Gastrocnemius medialis (tissue), 4 donors: ENCODE results near the gene ZBTB21. TPM values are rescaled to one million over a fixed set of nuclear protein-coding genes. Genes with fewer than 3 reads are reported as not detected.
A peak's percentile ranks its signal among the peaks of the same experiment; 100 is the strongest.

Experiments
- ATAC-seq, 2 donors: fragments of 150-250 bp; one replicate each; pipeline ENCODE4 v1.9.1; 2016
- DNase-seq, 2 donors: peaks; one replicate each; pipeline ENCODE4 v3.0.0-alpha.2; 2019
- H3K27ac ChIP-seq, 4 donors: fragments of 200-600 bp; sonication (generic); 1 replicate in 1 of 4; 2 replicates in 3 of 4; pipeline ENCODE4 v1.5.1; 2016 to 2018; ENCODE audit warnings: mild to moderate bottlenecking in 2 of 4, moderate library complexity in 1 of 4
- H3K27me3 ChIP-seq, 3 donors: fragments of 200-600 bp; sonication (generic) in 2 of 3; 1 replicate in 1 of 3; 2 replicates in 2 of 3; pipeline versions ENCODE4 v1.5.1 to v1.6.0; 2016 to 2019; ENCODE audit warnings: mild to moderate bottlenecking in 1 of 3, moderate library complexity in 1 of 3
- H3K36me3 ChIP-seq, 2 donors: fragments of 200-600 bp; sonication (generic) in 1 of 2; one replicate each; pipeline ENCODE4 v1.5.1; 2017 to 2018
- H3K4me1 ChIP-seq, 2 donors: fragments of 200-600 bp; sonication (generic) in 1 of 2; one replicate each; pipeline ENCODE4 v1.5.1; 2016 to 2017; ENCODE audit warnings: mild to moderate bottlenecking in 2 of 2
- H3K4me3 ChIP-seq, 4 donors: fragments of 200-600 bp; sonication (generic) in 3 of 4; 1 replicate in 1 of 4; 2 replicates in 3 of 4; pipeline ENCODE4 v1.5.1; 2016 to 2019; ENCODE audit warnings: mild to moderate bottlenecking in 2 of 4
- H3K9me3 ChIP-seq, 3 donors: fragments of 200-600 bp; sonication (generic) in 2 of 3; 1 replicate in 1 of 3; 2 replicates in 2 of 3; pipeline ENCODE4 v1.5.1; 2016 to 2019
- CTCF ChIP-seq, 5 experiments: fragments of 450-650 bp in 3 of 5; fragments of 200-600 bp in 2 of 5; sonication (generic) in 2 of 5; IDR thresholded peaks in 4 of 5; conservative IDR thresholded peaks in 1 of 5; 1 replicate in 4 of 5; 2 replicates in 1 of 5; pipeline ENCODE4 v1.5.1; 2016 to 2019; ENCODE audit warnings: antibody characterized with exemption in 5 of 5, mild to moderate bottlenecking in 3 of 5, moderate library complexity in 3 of 5
- POLR2A ChIP-seq, 2 donors: fragments of 450-650 bp; IDR thresholded peaks; one replicate each; pipeline ENCODE4 v1.6.1; 2017; ENCODE audit warnings: antibody characterized with exemption in 2 of 2, mild to moderate bottlenecking in 2 of 2, moderate library complexity in 2 of 2
- in situ Hi-C, 4 donors: fragments of 200-750 bp; cut with MboI; loops; one replicate each; pipeline versions ENCODE4 v1.15.0 to v1.8.0; 2017; ENCODE audit warnings: low sequenced_read_pairs in 4 of 4
- intact Hi-C: fragments of 100-400 bp; cut with DNase I; formaldehyde crosslinking; loops from one replicate; pipeline ENCODE4 v1.15.1; 2023; ENCODE audit warnings: low total_unique reads
- total RNA-seq, 4 donors: library from RNA; depleted of rRNA; stranded (reverse); fragments of >200 nt; gene quantifications; one replicate each; pipeline versions ENCODE4 v1.1.0 to v1.2.3, GENCODE V29; 2016

Gene ZBTB21
- total RNA-seq, 4 donors from 2014 or later = 1.9 to 5.0 (median 4.0) TPM

- no peaks in the 10 kb centered on the region for H3K4me1 ChIP-seq
- H3K4me3 ChIP-seq = no peak overlapping the region
- H3K9me3 ChIP-seq = no peaks in the 10 kb centered on the region
- ATAC-seq = no peak
- H3K27ac ChIP-seq = no peak overlapping the region
- no peak for TF ChIP-seq CTCF (IDR thresholded peaks at IDR 0.05 in 4 of 5, conservative IDR thresholded peaks at IDR 0.05 in 1 of 5)
- H3K36me3 ChIP-seq = no peaks in the 10 kb centered on the region
- intact Hi-C loops = no loop called here
- peak in 1 of 2 donors; percentile 3 for DNase-seq
- in situ Hi-C loops = no loop called here
- no peaks in the 10 kb centered on the region for H3K27me3 ChIP-seq
These were observed 43.1 kb downstream of the ZBTB21 start for GRCh38 chr21:41966872-41967621.

GRCh38 chr21:41966041-41966833 lies 43.9 kb downstream of the ZBTB21 start:
- Histone ChIP-seq H3K4me1 (no peaks in the 10 kb centered on the region), H3K36me3 (no peaks in the 10 kb centered on the region), H3K4me3 (no peak overlapping the region), H3K9me3 (no peaks in the 10 kb centered on the region), H3K27me3 (no peaks in the 10 kb centered on the region), H3K27ac (no peak overlapping the region)
- in situ Hi-C loops = no loop called here
- no peak for ATAC-seq
- intact Hi-C loops = no loop called here
- TF ChIP-seq CTCF (IDR thresholded peaks at IDR 0.05 in 4 of 5, conservative IDR thresholded peaks at IDR 0.05 in 1 of 5) (no peak), POLR2A (IDR thresholded peaks at IDR 0.05) (no peak)
- DNase-seq = peak in 1 of 2 donors; percentile 5

GRCh38 chr21:41965461-41966013 lies 44.6 kb downstream of the ZBTB21 start:
- H3K27me3 ChIP-seq = no peaks in the 10 kb centered on the region
- intact Hi-C loops (no loop called here), in situ Hi-C loops (no loop called here)
- peak in 1 of 2 donors; percentile 1 for DNase-seq
- no peak overlapping the region for H3K4me3 ChIP-seq
- no peaks in the 10 kb centered on the region for H3K9me3 ChIP-seq
- ATAC-seq = no peak
- H3K27ac ChIP-seq = no peak overlapping the region
- no peaks in the 10 kb centered on the region for H3K4me1 ChIP-seq
- H3K36me3 ChIP-seq = no peaks in the 10 kb centered on the region
- TF ChIP-seq POLR2A (IDR thresholded peaks at IDR 0.05) (no peak), CTCF (IDR thresholded peaks at IDR 0.05 in 4 of 5, conservative IDR thresholded peaks at IDR 0.05 in 1 of 5) (no peak)

GRCh38 chr21:41965045-41965444 lies 45.1 kb downstream of the ZBTB21 start:
- no peaks in the 10 kb centered on the region for H3K9me3 ChIP-seq
- H3K27ac ChIP-seq = no peak overlapping the region
- H3K4me1 ChIP-seq = no peaks in the 10 kb centered on the region
- no peak for ATAC-seq
- no peaks in the 10 kb centered on the region for H3K27me3 ChIP-seq
- no peak for TF ChIP-seq POLR2A (IDR thresholded peaks at IDR 0.05)
- no peak for TF ChIP-seq CTCF (IDR thresholded peaks at IDR 0.05 in 4 of 5, conservative IDR thresholded peaks at IDR 0.05 in 1 of 5)
- intact Hi-C loops = no loop called here
- no peak overlapping the region for H3K4me3 ChIP-seq
- no peak for DNase-seq
- H3K36me3 ChIP-seq = no peaks in the 10 kb centered on the region
- in situ Hi-C loops = no loop called here
